SKM-1 treated with dmso at 0.1 percent for 144 hours (cell line): ENCODE data around the gene SUSD6.

Experiments used
- DNase-seq: peaks from one replicate; lab custom pipeline; 2025; ENCODE audit not compliant: unreplicated experiment; lab: John Stamatoyannopoulos, UW

The SUSD6 gene

GRCh38 chr14:69611172-69612013, at the start of gene SUSD6:
SUSD6 (plus strand) TSS chr14:69611596; CDS start chr14:69658593, 46,997 bp downstream.
- peak; percentile 47 for DNase-seq

- DNase-seq: no peak
These were observed 49.5 kb upstream of the SUSD6 start for GRCh38 chr14:69561893-69562292.

GRCh38 chr14:69567563-69567962, 43.8 kb upstream of the SUSD6 start:
- no peak for DNase-seq

GRCh38 chr14:69569859-69570258, 41.5 kb upstream of the SUSD6 start:
- DNase-seq: no peak

GRCh38 chr14:69570836-69571330, 40.5 kb upstream of the SUSD6 start:
- no peak for DNase-seq

GRCh38 chr14:69571449-69572029, 39.9 kb upstream of the SUSD6 start:
- DNase-seq: no peak

GRCh38 chr14:69572030-69572840, 39.2 kb upstream of the SUSD6 start:
- no peak for DNase-seq

- DNase-seq: no peak
These were observed 38.6 kb upstream of the SUSD6 start for GRCh38 chr14:69572841-69573135.

- DNase-seq: no peak
These were observed 38.1 kb upstream of the SUSD6 start for GRCh38 chr14:69573205-69573830.

- no peak for DNase-seq
These were observed 37.5 kb upstream of the SUSD6 start for GRCh38 chr14:69573831-69574262.

GRCh38 chr14:69574263-69574953, 37.0 kb upstream of the SUSD6 start, which contains the start of gene CCDC177:
CCDC177 (minus strand) TSS chr14:69574871; CDS start chr14:69573622, 1,249 bp downstream.
- no peak for DNase-seq

- DNase-seq: no peak
These were observed 36.5 kb upstream of the SUSD6 start for GRCh38 chr14:69574954-69575295.

- DNase-seq: no peak
These were observed 31.9 kb upstream of the SUSD6 start for GRCh38 chr14:69579476-69579875.

GRCh38 chr14:69580009-69580577, 31.3 kb upstream of the SUSD6 start:
- DNase-seq: no peak

- DNase-seq: no peak
These were observed 30.0 kb upstream of the SUSD6 start for GRCh38 chr14:69581316-69581935.

GRCh38 chr14:69582212-69582611, 29.2 kb upstream of the SUSD6 start:
- DNase-seq: no peak

- no peak for DNase-seq
These were observed 28.6 kb upstream of the SUSD6 start for GRCh38 chr14:69582829-69583228.

GRCh38 chr14:69584389-69584788, 27.0 kb upstream of the SUSD6 start:
- no peak for DNase-seq

GRCh38 chr14:69586404-69586803, 25.0 kb upstream of the SUSD6 start:
- no peak for DNase-seq

- DNase-seq: no peak
These were observed 24.0 kb upstream of the SUSD6 start for GRCh38 chr14:69587389-69587788.
